ENCODE data around the gene IL18R1.

Gene IL18R1

GRCh38 chr2:102361632-102362241, 6.1 kb downstream of the IL18R1 start:
- DNase-seq (ENCODE audit: extremely low read depth, low read depth), result no peak
- no peak for TF ChIP-seq CTCF (IDR thresholded peaks at IDR 0.05; ENCODE audit: low read depth, low read length)

- DNase-seq (ENCODE audit: extremely low read depth, low read depth), result no peak
- no peak for TF ChIP-seq CTCF (IDR thresholded peaks at IDR 0.05; ENCODE audit: low read depth, low read length)
These were observed 10.2 kb downstream of the IL18R1 start for GRCh38 chr2:102365763-102366162.

- no peak for TF ChIP-seq CTCF (IDR thresholded peaks at IDR 0.05; ENCODE audit: low read depth, low read length)
- no peak for DNase-seq (ENCODE audit: extremely low read depth, low read depth)
These were observed 11.0 kb downstream of the IL18R1 start for GRCh38 chr2:102366406-102367112.

GRCh38 chr2:102367331-102367971, 11.9 kb downstream of the IL18R1 start:
- TF ChIP-seq CTCF (IDR thresholded peaks at IDR 0.05; ENCODE audit: low read depth, low read length), result no peak
- no peak for DNase-seq (ENCODE audit: extremely low read depth, low read depth)

- TF ChIP-seq CTCF (IDR thresholded peaks at IDR 0.05; ENCODE audit: low read depth, low read length), result no peak
- DNase-seq (ENCODE audit: extremely low read depth, low read depth), result no peak
These were observed 13.0 kb downstream of the IL18R1 start for GRCh38 chr2:102368461-102369109.

GRCh38 chr2:102369866-102370265, 14.3 kb downstream of the IL18R1 start:
- no peak for TF ChIP-seq CTCF (IDR thresholded peaks at IDR 0.05; ENCODE audit: low read depth, low read length)
- no peak for DNase-seq (ENCODE audit: extremely low read depth, low read depth)

Measured in AG09319 (cell line).